ENCODE data around the gene SLC6A5.
A peak's percentile ranks its signal among the peaks of the same experiment; 100 is the strongest.

- TF ChIP-seq, protein P1, sequence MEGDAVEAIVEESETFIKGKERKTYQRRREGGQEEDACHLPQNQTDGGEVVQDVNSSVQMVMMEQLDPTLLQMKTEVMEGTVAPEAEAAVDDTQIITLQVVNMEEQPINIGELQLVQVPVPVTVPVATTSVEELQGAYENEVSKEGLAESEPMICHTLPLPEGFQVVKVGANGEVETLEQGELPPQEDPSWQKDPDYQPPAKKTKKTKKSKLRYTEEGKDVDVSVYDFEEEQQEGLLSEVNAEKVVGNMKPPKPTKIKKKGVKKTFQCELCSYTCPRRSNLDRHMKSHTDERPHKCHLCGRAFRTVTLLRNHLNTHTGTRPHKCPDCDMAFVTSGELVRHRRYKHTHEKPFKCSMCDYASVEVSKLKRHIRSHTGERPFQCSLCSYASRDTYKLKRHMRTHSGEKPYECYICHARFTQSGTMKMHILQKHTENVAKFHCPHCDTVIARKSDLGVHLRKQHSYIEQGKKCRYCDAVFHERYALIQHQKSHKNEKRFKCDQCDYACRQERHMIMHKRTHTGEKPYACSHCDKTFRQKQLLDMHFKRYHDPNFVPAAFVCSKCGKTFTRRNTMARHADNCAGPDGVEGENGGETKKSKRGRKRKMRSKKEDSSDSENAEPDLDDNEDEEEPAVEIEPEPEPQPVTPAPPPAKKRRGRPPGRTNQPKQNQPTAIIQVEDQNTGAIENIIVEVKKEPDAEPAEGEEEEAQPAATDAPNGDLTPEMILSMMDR (IDR thresholded peaks at IDR 0.05): peak in 2 of 5 experiments; percentile 11 to 16
- TF ChIP-seq EP300 (IDR thresholded peaks at IDR 0.05; ENCODE audit: low read depth) (no peak), POLR2A (IDR thresholded peaks at IDR 0.05) (no peak), POLR2AphosphoS5 (IDR thresholded peaks at IDR 0.05) (no peak)
These were observed 73.2 kb downstream of the SLC6A5 start for GRCh38 chr11:20672575-20672974.
